Activated CD4-positive, CD25-positive, alpha-beta regulatory T cell treated with anti-CD3 and anti-CD28 coated beads, Interleukin-2, amount 50 U/mL, for 16 hours (primary cell): ENCODE measurements around the gene ALKBH3.
A peak's percentile ranks its signal among the peaks of the same experiment; 100 is the strongest.

ENCODE experiments used
- DNase-seq: peaks from one replicate; pipeline ENCODE4 v3.0.0-alpha.2; 2020; ENCODE audit warnings: low read depth, low spot score

The ALKBH3 gene

GRCh38 chr11:43937434-43938411 lies 57.1 kb downstream of the ALKBH3 start:
- DNase-seq, result no peak

- no peak for DNase-seq
Measured at GRCh38 chr11:43941257-43941994, 60.8 kb downstream of the ALKBH3 start.

- DNase-seq, result no peak
Measured at GRCh38 chr11:43942662-43943371, 62.2 kb downstream of the ALKBH3 start.

- DNase-seq, result no peak
Measured at GRCh38 chr11:43943372-43943930, 62.8 kb downstream of the ALKBH3 start.

GRCh38 chr11:43943931-43944751 lies 63.5 kb downstream of the ALKBH3 start:
- no peak for DNase-seq

- peak; percentile 27 for DNase-seq
Measured at GRCh38 chr11:43944761-43945311, 64.2 kb downstream of the ALKBH3 start.

- DNase-seq, result no peak
Measured at GRCh38 chr11:43947003-43947500, 66.4 kb downstream of the ALKBH3 start.

GRCh38 chr11:43947815-43948214 lies 67.2 kb downstream of the ALKBH3 start:
- DNase-seq, result no peak

GRCh38 chr11:43948341-43949225 lies 68.0 kb downstream of the ALKBH3 start:
- no peak for DNase-seq

GRCh38 chr11:43950311-43950855 lies 69.8 kb downstream of the ALKBH3 start:
- no peak for DNase-seq

- DNase-seq, result no peak
Measured at GRCh38 chr11:43951231-43951630, 70.6 kb downstream of the ALKBH3 start.

- no peak for DNase-seq
Measured at GRCh38 chr11:43952020-43952400, 71.4 kb downstream of the ALKBH3 start.

- no peak for DNase-seq
Measured at GRCh38 chr11:43952401-43953342, 72.0 kb downstream of the ALKBH3 start.

GRCh38 chr11:43953521-43953920 lies 72.9 kb downstream of the ALKBH3 start:
- DNase-seq, result no peak

- no peak for DNase-seq
Measured at GRCh38 chr11:43954241-43954640, 73.6 kb downstream of the ALKBH3 start.

GRCh38 chr11:43955381-43956118 lies 74.9 kb downstream of the ALKBH3 start:
- DNase-seq, result no peak

GRCh38 chr11:43957571-43957970 lies 76.9 kb downstream of the ALKBH3 start:
- DNase-seq, result no peak
